Endothelial cell of umbilical vein (primary cell): ENCODE data around the gene C10orf53.

Experiments
- CTCF ChIP-seq, 2 donors: IDR thresholded peaks; 1 replicate in 1 of 2; 2 replicates in 1 of 2; pipeline ENCODE4 v1.5.1; 2011; ENCODE audit warnings: low read length in 2 of 2, mild to moderate bottlenecking in 2 of 2, moderate library complexity in 2 of 2, control low read depth in 1 of 2, inconsistent platforms in 1 of 2, low read depth in 1 of 2; ENCODE audit not compliant: insufficient read depth in 1 of 2; ENCODE audit errors: extremely low read depth in 1 of 2
- EZH2 ChIP-seq: IDR thresholded peaks from 2 replicates; pipeline ENCODE4 v1.6.1; 2012; ENCODE audit warnings: borderline replicate concordance, low read depth, mild to moderate bottlenecking, moderate library complexity, low read length, inconsistent platforms; ENCODE audit not compliant: severe bottlenecking
- POLR2A ChIP-seq: IDR thresholded peaks from 2 replicates; pipeline ENCODE4 v1.6.1; 2012; ENCODE audit warnings: low read depth, mild to moderate bottlenecking, control low read depth, low read length
- POLR2AphosphoS5 ChIP-seq: IDR thresholded peaks from 2 replicates; pipeline ENCODE4 v1.6.1; 2012; ENCODE audit warnings: low read depth, mild to moderate bottlenecking, control low read depth, low read length, moderate library complexity; ENCODE audit not compliant: insufficient read depth
- TF ChIP-seq, protein P1 (sequence below): IDR thresholded peaks from 2 replicates; pipeline ENCODE4 v1.6.1; 2011; ENCODE audit not compliant: insufficient read depth, insufficient read length

GRCh38 chr10:49644035-49644646, 35.3 kb upstream of the C10orf53 start:
- TF ChIP-seq CTCF (IDR thresholded peaks at IDR 0.05; ENCODE audit: extremely low read depth in 1 of 2, insufficient read depth in 1 of 2, low read depth in 1 of 2, low read length in 2 of 2) = no peak
- TF ChIP-seq POLR2AphosphoS5 = no peak
- no peak for TF ChIP-seq POLR2A
- TF ChIP-seq, protein P1, sequence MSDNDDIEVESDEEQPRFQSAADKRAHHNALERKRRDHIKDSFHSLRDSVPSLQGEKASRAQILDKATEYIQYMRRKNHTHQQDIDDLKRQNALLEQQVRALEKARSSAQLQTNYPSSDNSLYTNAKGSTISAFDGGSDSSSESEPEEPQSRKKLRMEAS = no peak
- no peak for TF ChIP-seq EZH2
